Amniotic stem cell (primary cell): ENCODE measurements around the gene SCN1A.
A peak's percentile ranks its signal among the peaks of the same experiment; 100 is the strongest.
"Not testable (repeated sequence)": the region's sequence is repeated elsewhere in the genome, so short reads cannot be mapped to it uniquely, and the experiment has no call there.

Source experiments
- DNase-seq: peaks from one replicate; lab custom pipeline; 2025; lab: John Stamatoyannopoulos, UW

The SCN1A gene

GRCh38 chr2:166135152-166135848, 7.5 kb upstream of the SCN1A start:
- no peak for DNase-seq

DNA sequence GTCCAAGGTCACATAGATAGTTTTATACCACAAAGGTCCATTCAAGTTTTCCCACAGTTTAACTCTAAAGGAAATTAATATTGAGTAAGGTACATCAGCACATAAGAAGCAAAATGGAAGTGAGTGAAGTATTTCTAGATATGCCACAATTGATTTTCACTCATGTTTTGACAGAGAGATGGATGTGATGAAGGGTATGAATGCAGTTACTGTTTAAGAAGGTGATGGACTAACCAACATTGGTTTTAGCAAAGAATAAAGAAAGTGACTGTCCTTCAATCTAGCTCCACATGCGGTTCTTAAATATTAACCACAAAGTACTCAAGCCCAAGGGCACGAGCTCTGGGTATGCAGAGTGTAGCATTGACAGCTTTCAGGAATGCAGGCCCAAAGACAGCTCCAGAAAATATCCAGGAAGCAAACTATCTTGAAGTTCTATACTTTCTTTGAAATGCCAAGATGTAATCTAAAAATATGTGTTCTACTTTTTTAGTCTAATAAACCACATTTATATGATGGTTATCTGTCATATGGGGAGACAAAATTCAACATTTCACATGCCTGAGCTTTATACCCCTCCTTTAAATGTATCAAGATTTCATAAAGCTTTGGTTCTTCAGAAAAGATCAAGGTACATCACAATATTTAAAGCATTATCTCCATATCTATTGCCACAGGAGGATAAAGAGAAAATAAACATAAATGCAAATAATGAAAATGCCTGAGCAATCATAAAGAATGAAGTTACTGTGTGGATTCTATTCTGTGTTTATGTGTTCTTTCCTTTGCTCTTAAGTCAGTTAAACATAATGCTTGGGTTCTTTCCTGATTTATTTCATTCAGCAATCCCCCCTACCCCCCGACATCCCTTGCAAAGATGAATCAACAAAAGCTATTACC, 6.7 kb upstream of the SCN1A start:
- DNase-seq, result no peak

- DNase-seq, result no peak
These were observed 5.8 kb upstream of the SCN1A start for GRCh38 chr2:166133653-166134052.

GRCh38 chr2:166128156-166128505, 311 bp upstream of the SCN1A start:
- no peak for DNase-seq

DNA sequence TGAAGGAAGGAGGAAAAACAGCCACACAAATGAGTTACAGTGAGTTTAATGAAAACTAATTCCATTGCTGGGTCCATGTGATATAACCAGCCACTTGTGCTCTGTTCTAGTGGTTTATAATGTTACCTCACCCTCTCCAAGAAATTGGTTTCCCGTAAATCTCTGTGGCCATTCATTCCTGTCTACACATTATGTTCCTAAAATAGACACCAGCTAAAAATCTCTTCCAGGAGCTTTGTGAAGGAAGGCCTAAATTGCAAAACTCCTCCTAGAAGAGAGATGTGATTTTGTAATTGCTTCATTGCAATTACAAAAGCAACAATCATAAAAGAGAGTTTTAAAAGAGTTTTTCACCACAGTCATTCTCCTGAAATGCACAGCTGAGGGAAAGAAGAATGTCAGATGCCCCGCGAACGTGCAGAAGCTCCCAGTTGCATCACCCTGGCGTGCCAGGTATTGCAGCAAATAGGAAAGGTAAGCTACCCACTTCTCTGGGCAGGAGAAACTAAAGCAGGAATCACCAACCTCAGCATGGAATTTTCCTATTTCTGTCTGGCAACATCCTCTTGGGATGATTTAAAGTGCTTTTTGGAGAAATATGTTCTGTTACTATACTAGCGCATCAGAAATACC, 1.7 kb downstream of the SCN1A start:
- no peak for DNase-seq

DNA sequence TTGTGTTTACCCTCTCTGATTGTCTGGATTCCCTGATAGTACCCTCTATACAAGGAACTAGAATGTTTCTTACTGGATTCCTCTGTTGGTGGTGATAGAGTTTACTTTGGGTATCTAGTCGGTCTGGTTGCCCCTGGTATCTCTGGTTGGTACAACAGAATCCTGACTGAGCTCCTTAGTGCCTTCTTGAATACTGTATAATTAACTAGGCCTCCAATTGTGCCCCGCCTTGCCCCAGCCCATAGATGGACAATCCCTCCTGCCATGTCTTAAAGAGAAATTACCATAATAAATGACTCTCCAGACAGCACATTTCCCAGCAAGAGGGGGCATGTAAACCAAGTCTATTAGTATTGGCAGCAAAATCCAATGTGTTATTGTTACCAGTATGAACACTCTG, 2.3 kb downstream of the SCN1A start:
- no peak for DNase-seq

DNA sequence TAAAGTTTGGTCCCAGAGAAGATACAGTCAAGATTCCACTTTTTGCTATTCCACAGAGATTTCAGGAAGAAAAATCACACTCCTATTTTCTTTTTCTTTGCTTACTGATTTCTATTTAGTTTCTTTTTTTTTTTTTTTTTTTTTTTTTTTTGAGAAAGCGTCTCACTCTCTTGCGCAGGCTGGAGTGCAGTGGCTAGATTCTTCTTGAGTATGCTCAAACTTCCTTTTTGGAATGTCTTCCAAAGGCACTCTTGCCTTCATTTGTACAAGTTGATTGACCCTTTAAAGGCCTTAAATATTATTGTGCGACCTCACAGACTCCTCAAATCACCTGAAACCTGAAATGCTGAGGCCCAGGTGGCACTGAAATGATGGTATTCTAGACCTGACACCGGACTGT, 9.6 kb downstream of the SCN1A start:
- no peak for DNase-seq

GRCh38 chr2:166117491-166117890, 10.3 kb downstream of the SCN1A start:
- no peak for DNase-seq

DNA sequence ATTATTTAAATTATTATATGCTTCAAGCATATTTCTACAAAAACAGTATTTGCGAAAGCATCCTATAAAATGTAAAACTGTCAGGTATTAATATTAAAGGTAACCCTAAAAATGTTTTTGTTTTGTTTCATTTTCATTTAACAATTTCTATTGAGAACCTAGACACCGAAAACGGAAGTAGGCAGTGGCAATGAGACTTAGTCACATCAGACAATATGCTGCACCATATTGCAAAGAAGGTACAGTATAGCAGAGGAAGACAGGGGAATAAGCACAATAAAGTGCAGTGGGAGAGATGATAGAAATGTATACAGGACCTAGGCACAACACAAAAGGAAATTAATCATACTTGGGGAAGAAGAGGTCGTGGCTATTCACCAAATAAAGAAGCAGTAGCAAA, 12.2 kb downstream of the SCN1A start:
- DNase-seq, result no peak

GRCh38 chr2:166112193-166112605, 15.6 kb downstream of the SCN1A start:
- DNase-seq, result peak; percentile 2

DNA sequence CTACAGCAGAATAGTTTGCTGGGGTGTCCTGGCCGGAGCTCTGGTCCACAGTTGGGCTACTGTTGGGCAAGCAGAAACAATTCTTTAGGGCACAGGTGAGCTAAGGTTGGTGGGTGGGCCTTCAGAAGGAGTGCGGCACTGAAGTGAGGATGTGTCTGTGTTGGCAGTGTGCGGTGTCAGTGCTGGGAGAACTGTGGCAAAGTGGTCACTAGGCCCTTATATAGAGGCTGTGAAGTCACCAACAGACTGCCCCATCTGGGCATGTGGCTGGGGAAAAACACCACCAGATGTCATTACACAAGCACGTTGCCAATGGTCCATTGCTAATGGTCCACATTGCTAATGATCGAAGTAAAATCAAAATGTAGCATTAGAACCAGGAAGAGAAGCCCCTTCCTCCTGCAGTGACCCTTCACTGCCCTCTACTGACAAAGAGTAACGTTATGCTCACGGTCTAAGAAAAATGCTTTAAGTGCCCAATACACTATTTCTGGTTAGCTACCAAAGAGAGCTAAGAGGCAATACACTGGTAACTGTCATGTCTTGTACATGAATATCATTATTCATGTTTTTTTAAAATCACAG, 21.3 kb downstream of the SCN1A start:
- no peak for DNase-seq

DNA sequence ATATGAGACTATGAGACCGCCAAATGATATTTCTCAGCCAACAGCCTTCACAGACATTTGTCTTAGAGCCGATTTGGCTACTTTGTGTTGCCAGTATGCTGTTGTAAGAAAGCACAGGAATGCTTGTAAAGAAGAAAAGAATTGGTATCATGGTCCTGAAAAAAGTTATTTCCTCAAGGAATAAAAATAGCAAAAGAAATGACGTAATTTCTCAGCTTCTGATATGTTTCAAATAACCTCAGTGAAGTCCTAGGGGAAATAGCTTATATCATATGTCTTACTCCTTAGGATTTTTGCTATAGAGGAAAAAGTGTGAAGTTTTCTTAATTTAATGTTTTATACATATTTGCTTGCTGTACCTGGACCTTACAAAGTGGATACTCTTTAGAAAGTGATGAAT, 23.0 kb downstream of the SCN1A start:
- DNase-seq, result no peak

- DNase-seq, result no peak
These were observed 23.7 kb downstream of the SCN1A start for GRCh38 chr2:166104084-166104483.

DNA sequence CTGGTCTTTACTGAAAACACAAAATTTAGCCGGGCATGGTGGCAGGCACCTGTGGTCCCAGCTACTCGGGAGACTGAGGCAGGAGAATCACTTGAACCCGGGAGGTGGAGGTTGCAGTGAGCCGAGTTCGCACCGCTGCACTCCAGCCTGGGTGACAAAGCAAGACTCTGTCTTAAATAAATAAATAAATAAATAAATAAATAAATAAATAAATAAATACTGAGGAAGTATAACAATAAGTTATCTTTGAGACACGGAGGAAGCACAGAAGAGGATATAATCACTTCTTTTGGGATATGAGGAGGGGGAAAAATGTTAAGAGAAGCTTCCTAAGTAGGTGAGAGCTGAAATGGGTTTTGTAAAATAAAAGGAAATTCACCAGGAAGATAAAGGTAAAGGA, 24.5 kb downstream of the SCN1A start:
- DNase-seq, result not testable (repeated sequence)

GRCh38 chr2:166094325-166094724, 33.5 kb downstream of the SCN1A start:
- no peak for DNase-seq

DNA sequence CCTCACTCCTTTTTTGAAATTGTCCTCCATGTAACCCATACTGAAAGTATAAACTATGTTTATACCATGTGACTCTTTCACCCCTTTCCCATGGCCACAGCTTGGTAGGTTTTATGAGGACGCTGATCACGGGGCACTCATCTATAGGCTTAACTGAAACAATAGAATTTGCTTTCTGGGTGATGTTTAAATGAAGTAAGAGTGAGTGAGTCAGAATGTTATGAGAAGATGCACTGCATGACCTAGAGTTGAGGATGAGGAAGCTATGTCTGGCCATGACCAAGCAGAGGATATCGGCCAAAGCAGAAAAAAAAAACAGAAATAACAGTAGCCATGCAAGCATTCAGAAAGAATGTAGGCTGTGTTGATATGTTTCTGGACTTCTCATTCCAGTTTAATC, 34.9 kb downstream of the SCN1A start:
- DNase-seq, result peak; percentile 22

DNA sequence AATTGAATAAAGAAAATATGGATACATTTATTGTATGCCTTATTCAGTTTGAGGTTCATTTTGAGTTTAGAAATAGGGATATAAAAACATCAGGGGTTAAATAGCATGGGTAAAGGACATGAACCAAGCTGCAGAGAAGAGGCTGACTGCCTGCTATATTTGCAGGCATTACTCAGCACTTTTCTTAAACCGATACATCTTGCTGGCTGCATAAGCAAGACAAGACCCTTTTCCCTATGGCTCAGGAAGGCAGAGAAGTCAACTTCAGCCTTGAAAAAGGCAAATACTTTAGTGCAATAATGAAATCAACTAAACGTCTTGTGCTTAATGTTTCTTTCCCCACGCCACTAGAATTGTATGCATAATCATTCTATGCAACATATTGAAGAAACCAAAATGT, 36.4 kb downstream of the SCN1A start:
- DNase-seq, result no peak

GRCh38 chr2:166090908-166091307, 36.9 kb downstream of the SCN1A start:
- DNase-seq, result no peak

DNA sequence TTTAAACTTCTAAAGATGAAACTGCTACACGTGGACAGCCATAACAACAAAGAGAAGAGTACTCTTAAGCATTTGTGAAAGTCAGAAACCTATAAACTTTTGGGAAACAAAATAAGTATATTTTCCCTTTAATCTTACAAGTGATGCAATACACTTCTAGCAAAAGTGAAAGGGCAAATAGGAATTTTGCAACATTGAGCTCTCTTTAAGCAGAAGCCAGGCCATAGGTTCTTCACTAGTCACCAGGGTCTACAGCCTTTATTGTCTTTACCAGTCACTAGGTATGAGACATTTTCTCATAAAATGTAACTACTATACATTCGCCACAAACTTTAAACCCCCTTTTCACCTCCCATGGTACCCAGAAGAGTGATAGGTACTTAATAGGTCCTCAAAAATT, 37.5 kb downstream of the SCN1A start:
- no peak for DNase-seq

- no peak for DNase-seq
These were observed 39.2 kb downstream of the SCN1A start for GRCh38 chr2:166088634-166089033.

DNA sequence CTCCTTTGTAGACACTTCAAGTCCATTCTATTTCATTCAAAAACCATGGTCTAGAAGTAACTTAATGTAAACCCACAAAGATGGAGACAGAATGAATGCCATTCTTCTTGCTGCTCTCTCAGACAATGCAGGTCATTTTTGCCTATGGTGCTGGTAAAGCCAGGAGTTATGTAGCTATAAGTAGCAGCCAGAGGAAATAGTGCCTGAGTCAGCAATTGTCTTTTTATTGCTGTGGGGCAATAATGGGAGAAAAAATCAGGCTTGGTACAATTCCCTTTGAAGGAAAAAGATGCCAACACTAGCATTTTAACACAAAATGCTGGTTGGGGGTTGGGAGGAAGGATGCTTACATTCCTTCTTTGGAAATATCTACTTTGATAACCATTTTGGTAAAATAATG, 43.5 kb downstream of the SCN1A start:
- no peak for DNase-seq

- no peak for DNase-seq
These were observed 45.1 kb downstream of the SCN1A start for GRCh38 chr2:166082736-166083135.

DNA sequence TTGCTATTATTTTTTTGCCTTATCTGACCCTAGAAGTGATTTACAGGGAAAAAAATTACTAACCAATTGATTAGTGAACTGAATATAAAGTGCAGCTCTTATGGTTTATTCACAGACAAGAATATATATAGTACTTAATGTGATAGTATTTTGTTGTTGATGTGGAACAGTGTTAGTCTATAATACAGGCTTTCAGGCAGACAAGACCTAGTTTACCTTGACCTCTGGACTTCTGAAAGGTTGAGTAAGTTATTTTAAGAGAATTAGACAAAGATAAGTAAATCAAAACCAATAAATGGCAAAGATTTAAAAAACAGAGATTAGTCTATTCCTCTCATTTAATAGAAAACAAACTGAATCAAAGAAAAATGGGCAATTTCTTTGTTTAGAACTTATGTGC, 46.0 kb downstream of the SCN1A start:
- no peak for DNase-seq
